DMS 273 treated with DMSO at 0.1 percent for 48 hours (cell line): Measurements from ENCODE around the gene NEK6.

Experiments used
- DNase-seq: peaks from one replicate; lab custom pipeline; 2025; lab: John Stamatoyannopoulos, UW

NEK6 gene

DNA sequence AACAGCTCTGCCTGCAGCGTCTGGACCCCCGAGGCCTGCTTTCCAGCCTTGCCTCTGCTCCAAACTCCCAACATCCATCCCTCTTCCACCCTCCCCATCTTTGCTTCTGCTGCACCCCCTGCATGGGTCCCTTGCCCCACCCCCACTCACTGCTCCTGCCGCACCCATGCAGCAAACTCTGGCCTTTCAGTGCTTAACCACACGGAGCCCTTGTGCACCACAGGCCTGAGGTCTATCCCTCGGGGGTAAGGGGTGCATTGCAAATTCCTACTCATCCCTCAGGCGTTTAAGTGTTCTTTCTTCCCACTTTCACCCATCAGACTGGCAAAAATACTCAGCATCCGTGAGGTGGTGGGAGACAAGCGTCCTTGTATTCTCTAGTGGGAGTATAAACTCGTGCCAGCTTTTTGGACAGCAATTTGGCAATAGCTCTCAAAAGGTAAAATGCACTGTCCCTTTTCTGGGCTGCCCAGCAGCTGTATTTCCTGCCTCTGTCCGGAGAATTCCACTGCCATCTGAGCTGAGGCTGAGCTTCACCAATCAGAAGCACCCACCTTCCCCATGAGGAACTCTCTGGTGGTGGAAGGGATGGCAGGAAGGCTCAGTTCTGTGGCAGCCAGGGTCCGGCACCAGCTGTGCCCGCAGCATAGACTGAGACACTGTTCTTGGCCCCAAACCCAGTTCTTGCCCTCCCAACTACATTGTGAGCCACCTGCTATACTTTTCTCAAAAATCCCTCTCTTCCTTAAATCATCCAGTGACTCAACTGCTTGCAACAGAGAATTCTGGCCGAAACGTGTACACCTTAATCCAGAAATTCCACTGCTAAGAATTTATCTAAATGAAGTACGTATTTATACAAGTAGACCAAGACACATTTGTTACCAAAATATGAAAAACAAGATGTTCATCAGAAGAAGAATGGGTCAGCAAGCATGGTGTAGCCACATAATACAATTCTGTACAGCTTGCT is 142.5 kb downstream of the NEK6 start:
- DNase-seq: no peak
